IMR-90 (cell line): ENCODE data around the gene INPP5F. TPM values are rescaled to one million over a fixed set of nuclear protein-coding genes. Genes with fewer than 3 reads are reported as not detected.

ENCODE experiments used
- ATAC-seq: fragments of 200-7000 bp; cut with Tn5 transposase; 2 replicates; pipeline ENCODE4 v1.9.1; 2020; ENCODE audit warnings: low read depth, mild to moderate bottlenecking, moderate library complexity
- BruUV-seq: library from RNA; stranded (reverse); fragments of 400-500 nt; replicated peaks from 2 replicates; lab custom pipeline; 2021; lab: Mats Ljungman, UMichigan
- CTCF ChIA-PET: fragments of 300-600 bp; formaldehyde crosslinking; extraction: SDS; loops from one replicate; lab custom pipeline; 2021; ENCODE audit warnings: antibody characterized with exemption; lab: Yijun Ruan, JAX
- POLR2A ChIA-PET: fragments of 300-600 bp; sonication (Branson Sonifier 250); formaldehyde crosslinking; loops from one replicate; lab custom pipeline; 2022; ENCODE audit warnings: antibody characterized with exemption; ENCODE audit not compliant: unreplicated experiment; lab: Charles Lee
- DNase-seq: peaks from one replicate; pipeline ENCODE4 v3.0.0; 2013
- H2AFZ ChIP-seq: replicated peaks from 2 replicates; pipeline ENCODE3; 2013; ENCODE audit warnings: low read length, mild to moderate bottlenecking; ENCODE audit not compliant: poor library complexity
- H2AK5ac ChIP-seq: 2 replicates; pipeline ENCODE4 v1.6.1; 2013; ENCODE audit warnings: low read depth, low read length, inconsistent platforms
- H2AK9ac ChIP-seq: replicated peaks from 2 replicates; pipeline ENCODE3; 2013; ENCODE audit warnings: mild to moderate bottlenecking, low read depth, low read length, moderate library complexity; ENCODE audit not compliant: poor library complexity
- H2BK120ac ChIP-seq: 2 replicates; pipeline ENCODE4 v1.6.1; 2013; ENCODE audit warnings: low read depth, low read length, inconsistent platforms
- H2BK15ac ChIP-seq: 3 replicates; pipeline ENCODE4 v1.6.1; 2013; ENCODE audit warnings: low read depth, low read length, inconsistent platforms
- H2BK20ac ChIP-seq: 2 replicates; pipeline ENCODE4 v1.6.1; 2013; ENCODE audit warnings: low read depth, mild to moderate bottlenecking, inconsistent platforms, low read length, moderate library complexity
- H2BK5ac ChIP-seq: 2 replicates; pipeline ENCODE4 v1.6.1; 2013; ENCODE audit warnings: mild to moderate bottlenecking, low read depth, low read length, inconsistent platforms; ENCODE audit not compliant: poor library complexity, severe bottlenecking
- H3K14ac ChIP-seq: replicated peaks from 2 replicates; pipeline ENCODE4 v1.6.1; 2013; ENCODE audit warnings: low read depth, low read length, inconsistent platforms
- H3K18ac ChIP-seq: 2 replicates; pipeline ENCODE4 v1.6.1; 2013; ENCODE audit warnings: low read depth, low read length, control low read depth
- H3K23ac ChIP-seq: 2 replicates; pipeline ENCODE4 v1.6.1; 2013; ENCODE audit warnings: low read depth, low read length, inconsistent platforms
- H3K27ac ChIP-seq: 2 replicates; pipeline ENCODE4 v1.5.1; 2013; ENCODE audit warnings: mild to moderate bottlenecking, control low read depth, low read length; ENCODE audit not compliant: insufficient read depth
- H3K27me3 ChIP-seq: 2 replicates; pipeline ENCODE4 v1.6.1; 2013; ENCODE audit warnings: low read length; ENCODE audit not compliant: control insufficient read depth, insufficient read depth
- H3K36me3 ChIP-seq: 2 replicates; pipeline ENCODE4 v1.6.1; 2013; ENCODE audit warnings: low read length, mixed read lengths; ENCODE audit not compliant: control insufficient read depth, insufficient read depth
- H3K4ac ChIP-seq: 2 replicates; pipeline ENCODE4 v1.6.1; 2013; ENCODE audit warnings: low read depth, low read length, inconsistent platforms
- H3K4me1 ChIP-seq: 2 replicates; pipeline ENCODE4 v1.6.1; 2013; ENCODE audit warnings: low read length, mixed read lengths; ENCODE audit not compliant: control insufficient read depth, insufficient read depth
- H3K4me2 ChIP-seq: 2 replicates; pipeline ENCODE4 v1.6.1; 2013; ENCODE audit warnings: low read depth, mild to moderate bottlenecking, control low read depth, low read length, moderate library complexity
- H3K4me3 ChIP-seq: 2 replicates; pipeline ENCODE4 v1.5.1; 2013; ENCODE audit warnings: low read depth, mild to moderate bottlenecking, control low read depth, low read length, moderate library complexity; ENCODE audit not compliant: insufficient read depth
- H3K56ac ChIP-seq: 2 replicates; pipeline ENCODE4 v1.6.1; 2013; ENCODE audit warnings: low read length, inconsistent platforms; ENCODE audit not compliant: insufficient read depth; ENCODE audit errors: extremely low read depth
- H3K79me1 ChIP-seq, 2 experiments: 2 replicates each; pipeline ENCODE4 v1.6.1; 2013; ENCODE audit warnings: low read length in 2 of 2, inconsistent platforms in 1 of 2, low read depth in 1 of 2
- H3K9ac ChIP-seq: 2 replicates; pipeline ENCODE4 v1.6.1; 2013; ENCODE audit warnings: low read depth, low read length, control low read depth
- H3K9me1 ChIP-seq: 2 replicates; pipeline ENCODE4 v1.6.1; 2013; ENCODE audit warnings: low read length, inconsistent platforms; ENCODE audit not compliant: insufficient read depth
- H3K9me3 ChIP-seq: 2 replicates; pipeline ENCODE4 v1.6.1; 2013; ENCODE audit warnings: low read length; ENCODE audit not compliant: control insufficient read depth, insufficient read depth
- H4K20me1 ChIP-seq: 2 replicates; pipeline ENCODE4 v1.6.1; 2013; ENCODE audit warnings: low read length, inconsistent platforms; ENCODE audit not compliant: insufficient read depth
- H4K5ac ChIP-seq: 2 replicates; pipeline ENCODE4 v1.6.1; 2013; ENCODE audit warnings: mild to moderate bottlenecking, low read depth, low read length, control low read depth
- H4K8ac ChIP-seq, 2 experiments: 2 replicates each; pipeline ENCODE4 v1.6.1; 2013; ENCODE audit warnings: low read depth in 2 of 2, low read length in 2 of 2, control low read depth in 1 of 2, inconsistent platforms in 1 of 2
- H4K91ac ChIP-seq: 2 replicates; pipeline ENCODE4 v1.6.1; 2013; ENCODE audit warnings: low read depth, low read length, inconsistent platforms; ENCODE audit not compliant: insufficient read depth
- CEBPB ChIP-seq: IDR thresholded peaks from 2 replicates; pipeline ENCODE4 v1.6.1; 2012; ENCODE audit warnings: low read depth, low read length, improper control_type of control experiment
- CHD1 ChIP-seq: IDR thresholded peaks from 2 replicates; pipeline ENCODE4 v1.6.1; 2012; ENCODE audit warnings: low read depth, low read length, improper control_type of control experiment
- ELK1 ChIP-seq: fragments of 150-350 bp; IDR thresholded peaks from 2 replicates; pipeline ENCODE4 v1.6.1; 2016; ENCODE audit warnings: low read depth, mild to moderate bottlenecking, low read length, moderate library complexity, borderline replicate concordance
- FOS ChIP-seq: fragments of 150-350 bp; IDR thresholded peaks from 2 replicates; pipeline ENCODE4 v1.6.1; 2016; ENCODE audit warnings: low read depth, low read length
- MAFK ChIP-seq: IDR thresholded peaks from 2 replicates; pipeline ENCODE4 v1.6.1; 2012; ENCODE audit warnings: low read depth, low read length, improper control_type of control experiment
- MAZ ChIP-seq: IDR thresholded peaks from 2 replicates; pipeline ENCODE4 v1.6.1; 2012; ENCODE audit warnings: low read depth, mild to moderate bottlenecking, low read length, improper control_type of control experiment, moderate library complexity, borderline replicate concordance
- NFE2L2 ChIP-seq: fragments of 150-350 bp; IDR thresholded peaks from 2 replicates; pipeline ENCODE4 v1.6.1; 2016; ENCODE audit warnings: low read depth, mild to moderate bottlenecking, low read length
- POLR2A ChIP-seq: IDR thresholded peaks from 2 replicates; pipeline ENCODE4 v1.6.1; 2012; ENCODE audit warnings: mild to moderate bottlenecking, low read depth, low read length
- RCOR1 ChIP-seq: IDR thresholded peaks from 2 replicates; pipeline ENCODE4 v1.6.1; 2012; ENCODE audit warnings: mild to moderate bottlenecking, low read length, improper control_type of control experiment; ENCODE audit not compliant: insufficient replicate concordance
- RFX5 ChIP-seq: IDR thresholded peaks from 2 replicates; pipeline ENCODE4 v1.8.0; 2012; ENCODE audit warnings: low read depth, mild to moderate bottlenecking, low read length, moderate library complexity
- SMC3 ChIP-seq: fragments of 150-350 bp; IDR thresholded peaks from 2 replicates; pipeline ENCODE4 v1.6.1; 2016; ENCODE audit warnings: low read depth, mild to moderate bottlenecking, antibody characterized with exemption, low read length, moderate library complexity
- WGBS, 2 experiments: methylation state at CpG; one replicate each; pipeline versions ENCODE4 v1.1.5 to v1.1.7; 2013; ENCODE audit warnings: missing lambda C conversion rate in 2 of 2; ENCODE audit not compliant: insufficient read length in 1 of 2; ENCODE audit errors: extremely low coverage in 2 of 2; 5-methylcytosine and 5-hydroxymethylcytosine counted together
- dilution Hi-C: fragments of 300-500 bp; cut with HindIII; formaldehyde crosslinking; loops from one replicate; pipeline ENCODE4 v1.14.3; 2018; ENCODE audit warnings: low sequenced_read_pairs; ENCODE audit not compliant: unreplicated experiment
- in situ Hi-C: fragments of 300-500 bp; cut with MboI; formaldehyde crosslinking; loops from 3 replicates; pipeline ENCODE4 v1.14.3; 2019; ENCODE audit warnings: low sequenced_read_pairs, inconsistent platforms, mixed read lengths
- intact Hi-C: fragments of 100-400 bp; cut with micrococcal nuclease; formaldehyde crosslinking; loops from 2 replicates; pipeline ENCODE4 v1.10.0; 2022
- polyA plus RNA-seq, 3 experiments: library from polyadenylated mRNA; depleted of rRNA; stranded (reverse); fragments of >200 nt; gene quantifications; 2 replicates each; pipeline ENCODE4 v1.2.3, GENCODE V29; 2012; ENCODE audit warnings: low replicate concordance in 1 of 3
- total RNA-seq: library from RNA; depleted of rRNA; stranded (reverse); fragments of >200 nt; gene quantifications from 2 replicates; pipeline ENCODE4 v1.2.3, GENCODE V29; 2012
- TF ChIP-seq, protein P1 (sequence below): fragments of 150-350 bp; IDR thresholded peaks from 2 replicates; pipeline ENCODE4 v1.6.1; 2017; ENCODE audit warnings: mild to moderate bottlenecking, antibody characterized with exemption, low read length, low read depth
- TF ChIP-seq, protein P2 (sequence below): conservative IDR thresholded peaks from 2 replicates; pipeline ENCODE4 v1.5.1; 2012; ENCODE audit warnings: mild to moderate bottlenecking, low read depth, low read length, improper control_type of control experiment

INPP5F gene
- total and polyA plus RNA-seq, 2 of the 4 experiments (the other 2 are of a cell fraction) = 19.0 to 29.6 TPM

GRCh38 chr10:119852822-119853221, 127.0 kb downstream of the INPP5F start:
- Histone ChIP-seq H3K27me3 (no peaks in the 10 kb centered on the region), H4K8ac (no peak overlapping the region), H3K9me3 (no peaks in the 10 kb centered on the region), H3K4me3 (no peak overlapping the region), H3K36me3 (peaks cover 27% of the 10 kb centered on the region), H3K56ac (no peak overlapping the region), H3K79me1 (peaks cover 31 to 36% of the 10 kb centered on the region in 2 experiments), H2BK15ac (no peak overlapping the region), H4K91ac (no peak overlapping the region), H2AFZ (no peak overlapping the region), H3K23ac (no peak overlapping the region), H2BK120ac (no peak overlapping the region), H2BK20ac (no peak overlapping the region), H3K9me1 (peaks cover 7% of the 10 kb centered on the region; the same call in 1 of the 2 replicates), H3K4me1 (peaks cover 10% of the 10 kb centered on the region), H3K14ac (no peak overlapping the region), H3K4ac (no peak overlapping the region), H2AK5ac (no peak overlapping the region), H4K20me1 (no peaks in the 10 kb centered on the region), H2BK5ac (no peak overlapping the region), H3K9ac (no peak overlapping the region), H3K27ac (no peak overlapping the region), H3K4me2 (no peak overlapping the region), H3K18ac (no peak overlapping the region), H4K5ac (no peak overlapping the region), H2AK9ac (no peak overlapping the region)
- no peak for DNase-seq
- 100% methylated on average over 2 of the region's 6 CpGs; no CpG with 5 or more reads in 1 of the 2 experiments for WGBS, 2 experiments
- dilution Hi-C loops = no loop called here
- no peak for ATAC-seq
- intact Hi-C loops = no loop called here
- CTCF ChIA-PET = no interaction called here
- in situ Hi-C loops = loop anchor here (5.0 to 25.0 kb wide), 2 partner anchors 101 to 666 kb away; partner anchors contain the start of gene PRDX3
- TF ChIP-seq MAZ (no peak), RCOR1 (no peak), FOS (no peak), ELK1 (no peak), SMC3 (no peak), RFX5 (no peak), NFE2L2 (no peak), MAFK (no peak), CEBPB (no peak), POLR2A (no peak), CHD1 (no peak)
- TF ChIP-seq, protein P1, sequence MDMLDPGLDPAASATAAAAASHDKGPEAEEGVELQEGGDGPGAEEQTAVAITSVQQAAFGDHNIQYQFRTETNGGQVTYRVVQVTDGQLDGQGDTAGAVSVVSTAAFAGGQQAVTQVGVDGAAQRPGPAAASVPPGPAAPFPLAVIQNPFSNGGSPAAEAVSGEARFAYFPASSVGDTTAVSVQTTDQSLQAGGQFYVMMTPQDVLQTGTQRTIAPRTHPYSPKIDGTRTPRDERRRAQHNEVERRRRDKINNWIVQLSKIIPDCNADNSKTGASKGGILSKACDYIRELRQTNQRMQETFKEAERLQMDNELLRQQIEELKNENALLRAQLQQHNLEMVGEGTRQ = no peak
- TF ChIP-seq, protein P2, sequence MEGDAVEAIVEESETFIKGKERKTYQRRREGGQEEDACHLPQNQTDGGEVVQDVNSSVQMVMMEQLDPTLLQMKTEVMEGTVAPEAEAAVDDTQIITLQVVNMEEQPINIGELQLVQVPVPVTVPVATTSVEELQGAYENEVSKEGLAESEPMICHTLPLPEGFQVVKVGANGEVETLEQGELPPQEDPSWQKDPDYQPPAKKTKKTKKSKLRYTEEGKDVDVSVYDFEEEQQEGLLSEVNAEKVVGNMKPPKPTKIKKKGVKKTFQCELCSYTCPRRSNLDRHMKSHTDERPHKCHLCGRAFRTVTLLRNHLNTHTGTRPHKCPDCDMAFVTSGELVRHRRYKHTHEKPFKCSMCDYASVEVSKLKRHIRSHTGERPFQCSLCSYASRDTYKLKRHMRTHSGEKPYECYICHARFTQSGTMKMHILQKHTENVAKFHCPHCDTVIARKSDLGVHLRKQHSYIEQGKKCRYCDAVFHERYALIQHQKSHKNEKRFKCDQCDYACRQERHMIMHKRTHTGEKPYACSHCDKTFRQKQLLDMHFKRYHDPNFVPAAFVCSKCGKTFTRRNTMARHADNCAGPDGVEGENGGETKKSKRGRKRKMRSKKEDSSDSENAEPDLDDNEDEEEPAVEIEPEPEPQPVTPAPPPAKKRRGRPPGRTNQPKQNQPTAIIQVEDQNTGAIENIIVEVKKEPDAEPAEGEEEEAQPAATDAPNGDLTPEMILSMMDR = no peak
- no TSS peak for BruUV-seq
- POLR2A ChIA-PET = interaction anchor here (0.7 kb wide), 1 partner anchor 144 kb away, joined by 4 read pairs; no protein-coding TSS in a partner anchor
